ENCODE measurements around the gene SLC22A16. TPM values are rescaled to one million over a fixed set of nuclear protein-coding genes. Genes with fewer than 3 reads are reported as not detected.
A peak's percentile ranks its signal among the peaks of the same experiment; 100 is the strongest.

Gene SLC22A16
- total and polyA plus RNA-seq, 2 of the 13 experiments (the other 11 are each of a cell fraction or from before 2014, with no cell fraction given), result 0.04 TPM; not detected in 1

DNA sequence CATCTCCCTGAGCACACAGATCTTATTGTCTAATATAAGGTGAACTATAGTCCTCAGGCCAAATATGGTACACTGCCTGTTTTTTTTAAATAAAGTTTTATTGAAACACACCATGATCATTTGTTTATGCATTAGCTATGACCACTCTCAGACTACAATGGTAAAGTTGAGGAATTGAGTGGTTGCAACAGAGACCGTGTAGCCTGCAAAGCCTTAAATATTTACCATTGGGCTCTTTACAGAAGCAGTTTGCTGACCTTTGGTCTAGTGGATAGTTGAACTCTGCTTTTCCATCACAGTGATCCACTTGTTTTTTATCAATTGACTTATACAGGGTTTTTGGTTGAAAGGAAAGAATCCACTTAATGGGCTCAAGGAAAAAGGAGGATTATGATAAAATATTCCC lies 91.0 kb downstream of the SLC22A16 start (continued):
- TF ChIP-seq, protein P1, sequence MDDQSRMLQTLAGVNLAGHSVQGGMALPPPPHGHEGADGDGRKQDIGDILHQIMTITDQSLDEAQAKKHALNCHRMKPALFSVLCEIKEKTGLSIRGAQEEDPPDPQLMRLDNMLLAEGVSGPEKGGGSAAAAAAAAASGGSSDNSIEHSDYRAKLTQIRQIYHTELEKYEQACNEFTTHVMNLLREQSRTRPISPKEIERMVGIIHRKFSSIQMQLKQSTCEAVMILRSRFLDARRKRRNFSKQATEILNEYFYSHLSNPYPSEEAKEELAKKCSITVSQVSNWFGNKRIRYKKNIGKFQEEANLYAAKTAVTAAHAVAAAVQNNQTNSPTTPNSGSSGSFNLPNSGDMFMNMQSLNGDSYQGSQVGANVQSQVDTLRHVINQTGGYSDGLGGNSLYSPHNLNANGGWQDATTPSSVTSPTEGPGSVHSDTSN (CRISPR knock-in tag; IDR thresholded peaks at IDR 0.05; ENCODE audit: borderline replicate concordance), result no peak
- TF ChIP-seq ZNF329 (CRISPR knock-in tag; IDR thresholded peaks at IDR 0.05; ENCODE audit: low read depth) (no peak), ZNF749 (CRISPR knock-in tag; IDR thresholded peaks at IDR 0.05; ENCODE audit: borderline replicate concordance) (no peak), NR1H2 (CRISPR knock-in tag; IDR thresholded peaks at IDR 0.05; ENCODE audit: borderline replicate concordance, low read depth) (no peak), ZNF614 (CRISPR knock-in tag; IDR thresholded peaks at IDR 0.05; ENCODE audit: borderline replicate concordance) (peak; percentile 99), ZNF660 (CRISPR knock-in tag; IDR thresholded peaks at IDR 0.05; ENCODE audit: borderline replicate concordance, low read depth) (no peak), MZF1 (CRISPR knock-in tag; IDR thresholded peaks at IDR 0.05; ENCODE audit: borderline replicate concordance) (no peak), ADNP (CRISPR knock-in tag; IDR thresholded peaks at IDR 0.05) (no peak), KAT7 (CRISPR knock-in tag; IDR thresholded peaks at IDR 0.05; ENCODE audit: borderline replicate concordance) (no peak), KDM1A (CRISPR knock-in tag; IDR thresholded peaks at IDR 0.05) (peak; percentile 33; the same call in 1 of the 2 replicates), MLLT10 (CRISPR knock-in tag; IDR thresholded peaks at IDR 0.05) (no peak), ERF (CRISPR knock-in tag; IDR thresholded peaks at IDR 0.05) (no peak), RCOR2 (CRISPR knock-in tag; IDR thresholded peaks at IDR 0.05) (peak; percentile 57), AGO2 (optimal IDR thresholded peaks at IDR 0.05; ENCODE audit: low read depth, low read length) (no peak), NR2F6 (IDR thresholded peaks at IDR 0.05) (peak; percentile 47), NR2F6 (CRISPR knock-in tag; IDR thresholded peaks at IDR 0.05) (peak; percentile 49; the same call in 1 of the 2 replicates), NFYB (CRISPR knock-in tag; IDR thresholded peaks at IDR 0.05) (no peak), HNF4A (CRISPR knock-in tag; IDR thresholded peaks at IDR 0.05) (peak; percentile 87), XBP1 (CRISPR knock-in tag; IDR thresholded peaks at IDR 0.05) (no peak), ZNF768 (CRISPR knock-in tag; IDR thresholded peaks at IDR 0.05) (no peak), ZNF737 (CRISPR knock-in tag; IDR thresholded peaks at IDR 0.05; ENCODE audit: borderline replicate concordance) (no peak), TCF12 (IDR thresholded peaks at IDR 0.05) (no peak), TCF12 (CRISPR knock-in tag; IDR thresholded peaks at IDR 0.05) (no peak), RBAK (CRISPR knock-in tag; IDR thresholded peaks at IDR 0.05) (no peak), TBX2 (CRISPR knock-in tag; IDR thresholded peaks at IDR 0.05; ENCODE audit: borderline replicate concordance) (no peak), ZNF335 (CRISPR knock-in tag; IDR thresholded peaks at IDR 0.05) (no peak)
- TF ChIP-seq, protein P2, sequence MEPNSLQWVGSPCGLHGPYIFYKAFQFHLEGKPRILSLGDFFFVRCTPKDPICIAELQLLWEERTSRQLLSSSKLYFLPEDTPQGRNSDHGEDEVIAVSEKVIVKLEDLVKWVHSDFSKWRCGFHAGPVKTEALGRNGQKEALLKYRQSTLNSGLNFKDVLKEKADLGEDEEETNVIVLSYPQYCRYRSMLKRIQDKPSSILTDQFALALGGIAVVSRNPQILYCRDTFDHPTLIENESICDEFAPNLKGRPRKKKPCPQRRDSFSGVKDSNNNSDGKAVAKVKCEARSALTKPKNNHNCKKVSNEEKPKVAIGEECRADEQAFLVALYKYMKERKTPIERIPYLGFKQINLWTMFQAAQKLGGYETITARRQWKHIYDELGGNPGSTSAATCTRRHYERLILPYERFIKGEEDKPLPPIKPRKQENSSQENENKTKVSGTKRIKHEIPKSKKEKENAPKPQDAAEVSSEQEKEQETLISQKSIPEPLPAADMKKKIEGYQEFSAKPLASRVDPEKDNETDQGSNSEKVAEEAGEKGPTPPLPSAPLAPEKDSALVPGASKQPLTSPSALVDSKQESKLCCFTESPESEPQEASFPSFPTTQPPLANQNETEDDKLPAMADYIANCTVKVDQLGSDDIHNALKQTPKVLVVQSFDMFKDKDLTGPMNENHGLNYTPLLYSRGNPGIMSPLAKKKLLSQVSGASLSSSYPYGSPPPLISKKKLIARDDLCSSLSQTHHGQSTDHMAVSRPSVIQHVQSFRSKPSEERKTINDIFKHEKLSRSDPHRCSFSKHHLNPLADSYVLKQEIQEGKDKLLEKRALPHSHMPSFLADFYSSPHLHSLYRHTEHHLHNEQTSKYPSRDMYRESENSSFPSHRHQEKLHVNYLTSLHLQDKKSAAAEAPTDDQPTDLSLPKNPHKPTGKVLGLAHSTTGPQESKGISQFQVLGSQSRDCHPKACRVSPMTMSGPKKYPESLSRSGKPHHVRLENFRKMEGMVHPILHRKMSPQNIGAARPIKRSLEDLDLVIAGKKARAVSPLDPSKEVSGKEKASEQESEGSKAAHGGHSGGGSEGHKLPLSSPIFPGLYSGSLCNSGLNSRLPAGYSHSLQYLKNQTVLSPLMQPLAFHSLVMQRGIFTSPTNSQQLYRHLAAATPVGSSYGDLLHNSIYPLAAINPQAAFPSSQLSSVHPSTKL (CRISPR knock-in tag; IDR thresholded peaks at IDR 0.05), result peak; percentile 77
- TF ChIP-seq, protein P3, sequence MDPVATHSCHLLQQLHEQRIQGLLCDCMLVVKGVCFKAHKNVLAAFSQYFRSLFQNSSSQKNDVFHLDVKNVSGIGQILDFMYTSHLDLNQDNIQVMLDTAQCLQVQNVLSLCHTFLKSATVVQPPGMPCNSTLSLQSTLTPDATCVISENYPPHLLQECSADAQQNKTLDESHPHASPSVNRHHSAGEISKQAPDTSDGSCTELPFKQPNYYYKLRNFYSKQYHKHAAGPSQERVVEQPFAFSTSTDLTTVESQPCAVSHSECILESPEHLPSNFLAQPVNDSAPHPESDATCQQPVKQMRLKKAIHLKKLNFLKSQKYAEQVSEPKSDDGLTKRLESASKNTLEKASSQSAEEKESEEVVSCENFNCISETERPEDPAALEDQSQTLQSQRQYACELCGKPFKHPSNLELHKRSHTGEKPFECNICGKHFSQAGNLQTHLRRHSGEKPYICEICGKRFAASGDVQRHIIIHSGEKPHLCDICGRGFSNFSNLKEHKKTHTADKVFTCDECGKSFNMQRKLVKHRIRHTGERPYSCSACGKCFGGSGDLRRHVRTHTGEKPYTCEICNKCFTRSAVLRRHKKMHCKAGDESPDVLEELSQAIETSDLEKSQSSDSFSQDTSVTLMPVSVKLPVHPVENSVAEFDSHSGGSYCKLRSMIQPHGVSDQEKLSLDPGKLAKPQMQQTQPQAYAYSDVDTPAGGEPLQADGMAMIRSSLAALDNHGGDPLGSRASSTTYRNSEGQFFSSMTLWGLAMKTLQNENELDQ (CRISPR knock-in tag; IDR thresholded peaks at IDR 0.05; ENCODE audit: borderline replicate concordance), result no peak

Data from HepG2 (cell line).